Subcutaneous abdominal adipose tissue (tissue), 5 donors: ENCODE measurements around the gene RAB11FIP4.

Source experiments
- H3K27ac ChIP-seq: one replicate; pipeline ENCODE4 v1.7.0; 2013; ENCODE audit warnings: low read depth, mild to moderate bottlenecking, inconsistent platforms, low read length, moderate library complexity
- H3K27me3 ChIP-seq, 5 donors: one replicate each; pipeline ENCODE4 v1.7.0; 2013; ENCODE audit warnings: low read length in 5 of 5, inconsistent platforms in 1 of 5; ENCODE audit not compliant: control insufficient read depth in 5 of 5, insufficient read depth in 4 of 5
- H3K36me3 ChIP-seq, 5 donors: one replicate each; pipeline ENCODE4 v1.7.0; 2013; ENCODE audit warnings: low read length in 5 of 5; ENCODE audit not compliant: control insufficient read depth in 5 of 5, insufficient read depth in 5 of 5
- H3K4me1 ChIP-seq, 5 donors: one replicate each; pipeline ENCODE4 v1.7.0; 2013; ENCODE audit warnings: low read length in 5 of 5, mild to moderate bottlenecking in 3 of 5, moderate library complexity in 1 of 5; ENCODE audit not compliant: control insufficient read depth in 5 of 5, insufficient read depth in 5 of 5
- H3K4me3 ChIP-seq, 5 donors: one replicate each; pipeline ENCODE4 v1.7.0; 2013; ENCODE audit warnings: low read length in 5 of 5, low read depth in 1 of 5
- H3K9ac ChIP-seq, 5 donors: one replicate each; pipeline ENCODE4 v1.7.0; 2013; ENCODE audit warnings: low read length in 5 of 5, mild to moderate bottlenecking in 4 of 5, moderate library complexity in 3 of 5
- H3K9me3 ChIP-seq, 5 donors: one replicate each; pipeline ENCODE4 v1.7.0; 2013; ENCODE audit warnings: low read length in 5 of 5; ENCODE audit not compliant: control insufficient read depth in 5 of 5
- donor health status: healthy.
- donor health status: healthy.
- donor health status: healthy.
- donor health status: healthy.
- donor health status: healthy.

The RAB11FIP4 gene

GRCh38 chr17:31404028-31404949 lies 12.8 kb downstream of the RAB11FIP4 start:
- Histone ChIP-seq H3K4me1 (no peaks in the 10 kb centered on the region), H3K4me3 (no peak overlapping the region), H3K36me3 (no peaks in the 10 kb centered on the region), H3K9ac (no peak overlapping the region), H3K27ac (no peak overlapping the region), H3K27me3 (peaks cover 0 to 15% (median 10%) of the 10 kb centered on the region in 5 donors), H3K9me3 (no peaks in the 10 kb centered on the region)

GRCh38 chr17:31405890-31406371 lies 14.5 kb downstream of the RAB11FIP4 start:
- Histone ChIP-seq H3K27ac (no peak overlapping the region), H3K27me3 (peaks cover 0 to 10% (median 3%) of the 10 kb centered on the region in 5 donors), H3K4me1 (no peaks in the 10 kb centered on the region), H3K36me3 (no peaks in the 10 kb centered on the region), H3K9me3 (no peaks in the 10 kb centered on the region), H3K9ac (peak overlapping the region in 1 of 5 donors; percentile 17), H3K4me3 (no peak overlapping the region)

- no peak overlapping the region for H3K4me3 ChIP-seq
- H3K27ac ChIP-seq = no peak overlapping the region
- H3K36me3 ChIP-seq = no peaks in the 10 kb centered on the region
- no peak overlapping the region for H3K9ac ChIP-seq
- no peaks in the 10 kb centered on the region for H3K9me3 ChIP-seq
- H3K27me3 ChIP-seq = peaks cover 0 to 11% (median 5%) of the 10 kb centered on the region in 5 donors
- no peaks in the 10 kb centered on the region for H3K4me1 ChIP-seq
These were observed 17.1 kb downstream of the RAB11FIP4 start for GRCh38 chr17:31408586-31408985.

- peaks cover 0 to 15% (median 10%) of the 10 kb centered on the region in 5 donors for H3K27me3 ChIP-seq
- no peak overlapping the region for H3K27ac ChIP-seq
- H3K36me3 ChIP-seq = no peaks in the 10 kb centered on the region
- no peaks in the 10 kb centered on the region for H3K9me3 ChIP-seq
- H3K4me3 ChIP-seq = no peak overlapping the region
- no peak overlapping the region for H3K9ac ChIP-seq
- peaks cover 0 to 6% (median 0%) of the 10 kb centered on the region in 5 donors for H3K4me1 ChIP-seq
These were observed 20.3 kb downstream of the RAB11FIP4 start for GRCh38 chr17:31411707-31412285.

- no peak overlapping the region for H3K9ac ChIP-seq
- no peak overlapping the region for H3K4me3 ChIP-seq
- H3K27me3 ChIP-seq = peaks cover 0 to 15% (median 10%) of the 10 kb centered on the region in 5 donors
- no peaks in the 10 kb centered on the region for H3K36me3 ChIP-seq
- H3K4me1 ChIP-seq = peaks cover 0 to 6% (median 0%) of the 10 kb centered on the region in 5 donors
- no peak overlapping the region for H3K27ac ChIP-seq
- H3K9me3 ChIP-seq = no peaks in the 10 kb centered on the region
These were observed 21.0 kb downstream of the RAB11FIP4 start for GRCh38 chr17:31412511-31412910.

- no peaks in the 10 kb centered on the region for H3K9me3 ChIP-seq
- H3K27ac ChIP-seq = no peak overlapping the region
- H3K4me3 ChIP-seq = no peak overlapping the region
- H3K27me3 ChIP-seq = peaks cover 0 to 15% (median 10%) of the 10 kb centered on the region in 5 donors
- peaks cover 0 to 6% (median 0%) of the 10 kb centered on the region in 5 donors for H3K4me1 ChIP-seq
- no peaks in the 10 kb centered on the region for H3K36me3 ChIP-seq
- H3K9ac ChIP-seq = no peak overlapping the region
These were observed 21.8 kb downstream of the RAB11FIP4 start for GRCh38 chr17:31413081-31413799.

- no peaks in the 10 kb centered on the region for H3K36me3 ChIP-seq
- H3K9me3 ChIP-seq = no peaks in the 10 kb centered on the region
- peaks cover 0 to 6% (median 0%) of the 10 kb centered on the region in 5 donors for H3K4me1 ChIP-seq
- H3K27ac ChIP-seq = no peak overlapping the region
- H3K9ac ChIP-seq = no peak overlapping the region
- no peak overlapping the region for H3K4me3 ChIP-seq
- peaks cover 0 to 15% (median 10%) of the 10 kb centered on the region in 5 donors for H3K27me3 ChIP-seq
These were observed 22.5 kb downstream of the RAB11FIP4 start for GRCh38 chr17:31413874-31414549.

- no peak overlapping the region for H3K27ac ChIP-seq
- peaks cover 0 to 15% (median 10%) of the 10 kb centered on the region in 5 donors for H3K27me3 ChIP-seq
- H3K4me1 ChIP-seq = peaks cover 0 to 6% (median 0%) of the 10 kb centered on the region in 5 donors
- no peak overlapping the region for H3K4me3 ChIP-seq
- H3K9ac ChIP-seq = no peak overlapping the region
- no peaks in the 10 kb centered on the region for H3K9me3 ChIP-seq
- H3K36me3 ChIP-seq = no peaks in the 10 kb centered on the region
These were observed 23.1 kb downstream of the RAB11FIP4 start for GRCh38 chr17:31414550-31414918.

- H3K27ac ChIP-seq = no peak overlapping the region
- H3K4me1 ChIP-seq = peaks cover 0 to 6% (median 0%) of the 10 kb centered on the region in 5 donors
- no peak overlapping the region for H3K9ac ChIP-seq
- H3K27me3 ChIP-seq = peaks cover 0 to 15% (median 10%) of the 10 kb centered on the region in 5 donors
- no peaks in the 10 kb centered on the region for H3K9me3 ChIP-seq
- no peak overlapping the region for H3K4me3 ChIP-seq
- no peaks in the 10 kb centered on the region for H3K36me3 ChIP-seq
These were observed 23.6 kb downstream of the RAB11FIP4 start for GRCh38 chr17:31415004-31415454.
